ENCODE data around the gene TEX9. TPM values are rescaled to one million over a fixed set of nuclear protein-coding genes. Genes with fewer than 3 reads are reported as not detected.

Gene TEX9
- total RNA-seq, 5 donors from 2014 or later (not counting 1 experiment from before 2014, with no cell fraction given): 1.5 to 2.7 (median 1.9) TPM

DNA sequence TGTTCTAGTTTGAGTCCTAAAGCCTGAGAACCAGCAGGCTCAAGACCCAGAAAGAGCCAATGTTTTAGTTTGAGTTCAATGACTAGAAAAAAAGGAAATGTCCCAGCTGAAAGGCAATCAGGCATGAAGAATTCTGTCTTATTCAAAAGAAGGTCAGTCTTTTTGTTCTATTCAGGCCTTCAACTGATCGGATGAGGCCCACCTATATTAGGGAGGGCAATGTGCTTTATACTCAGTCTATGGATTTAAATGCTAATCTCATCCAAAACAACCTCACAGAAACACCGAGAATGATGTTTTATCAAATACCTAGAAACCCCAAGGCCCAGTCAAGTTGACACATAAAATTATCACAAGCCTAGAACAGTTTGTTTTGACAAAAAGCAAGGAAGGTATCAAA, 95.7 kb downstream of the TEX9 start:
- H3K9me3 Mint-ChIP-seq: peaks cover 0 to 3% (median 0%) of the 10 kb centered on the region in 3 donors
- no peak overlapping the region for H3K27ac Mint-ChIP-seq
- no peak for ATAC-seq (replicated peaks in 1 of 4)
- no peaks in the 10 kb centered on the region for H3K36me3 Mint-ChIP-seq
- no peaks in the 10 kb centered on the region for H3K9me3 ChIP-seq
- H3K27me3 ChIP-seq (replicated peaks in 1 of 2; ENCODE audit: control insufficient read depth in 2 of 2, extremely low read depth in 1 of 2, insufficient read depth in 2 of 2, low read length in 1 of 2): peaks cover 0 to 16% of the 10 kb centered on the region in 2 experiments
- peaks cover 8 to 12% of the 10 kb centered on the region in 2 experiments for H3K4me1 ChIP-seq (ENCODE audit: control insufficient read depth in 1 of 2, extremely low read depth in 1 of 2, insufficient read depth in 2 of 2, low read length in 2 of 2)
- ChIA-PET CTCF (no interaction called here), POLR2A (interaction anchor here in 1 of 2 donors (0.7 kb wide), 1 partner anchor 227 kb away, joined by 4 read pairs; no protein-coding TSS in a partner anchor)
- WGBS (ENCODE audit: insufficient coverage): no CpG with 5 or more reads among the region's 2 CpGs
- no peak overlapping the region for H3K4me3 Mint-ChIP-seq
- DNase-seq: no peak
- peaks cover 12 to 15% (median 14%) of the 10 kb centered on the region in 3 donors for H3K4me1 Mint-ChIP-seq
- peaks cover 26 to 27% of the 10 kb centered on the region in 2 donors for H3K27me3 Mint-ChIP-seq
- H3K36me3 ChIP-seq (ENCODE audit: control insufficient read depth in 2 of 2, extremely low read depth in 1 of 2, insufficient read depth in 1 of 2, low read length in 1 of 2): no peaks in the 10 kb centered on the region
- no peak overlapping the region for H3K27ac ChIP-seq (ENCODE audit: low read length)
- no peak overlapping the region for H3K4me3 ChIP-seq (ENCODE audit: control insufficient read depth in 1 of 2, extremely low read depth in 1 of 2, low read length in 1 of 2)

DNA sequence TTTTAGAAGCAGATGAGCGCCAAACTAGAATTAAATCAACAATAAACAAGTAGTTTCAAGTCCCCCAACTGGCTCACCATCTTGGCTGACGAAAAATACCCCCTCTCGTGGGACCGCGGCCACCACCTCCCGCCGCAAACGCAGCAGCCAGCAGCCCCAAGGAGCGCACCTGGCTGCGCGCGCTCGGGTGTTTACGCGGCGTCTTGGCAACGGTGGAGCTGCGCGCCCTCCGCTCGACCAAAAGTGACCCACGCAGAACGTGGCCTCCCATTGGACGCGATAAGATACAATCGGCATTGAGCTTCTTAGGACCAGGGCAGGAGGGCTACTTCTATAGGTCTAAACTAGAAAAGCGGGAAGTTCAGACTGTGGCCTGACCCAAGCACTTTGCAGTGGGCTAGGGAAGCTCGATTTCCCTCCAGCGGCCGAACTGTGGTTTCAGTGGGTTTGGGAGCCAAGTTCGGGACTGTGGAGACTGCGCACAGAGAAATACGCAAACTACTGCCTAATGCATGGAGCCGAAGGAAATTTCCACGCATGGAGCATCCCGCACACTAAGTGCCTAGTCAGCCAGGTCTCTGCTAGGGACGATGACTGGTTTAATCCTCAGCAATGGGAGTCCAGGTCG, 99.8 kb downstream of the TEX9 start, which contains the start of gene MNS1:
Gene MNS1 (minus strand): TSS at position 245 of the 628 bp plus-strand sequence. CDS start 165 bp downstream, at position 80.
- H3K4me3 ChIP-seq (ENCODE audit: control insufficient read depth in 1 of 2, extremely low read depth in 1 of 2, low read length in 1 of 2): peak within 1 kb of the TSS; percentile 20 to 89
- ChIA-PET POLR2A (no interaction called here), CTCF (no interaction called here)
- Mint-ChIP-seq H3K27me3 (peaks cover 21 to 25% of the 10 kb centered on the region in 2 donors), H3K27ac (no peak within 1 kb of the TSS), H3K4me3 (peak within 1 kb of the TSS; percentile 74 to 80 (median 77)), H3K9me3 (no peaks in the 10 kb centered on the region), H3K4me1 (peaks cover 27 to 34% (median 32%) of the 10 kb centered on the region in 3 donors), H3K36me3 (no peaks in the 10 kb centered on the region)
- H3K27me3 ChIP-seq (replicated peaks in 1 of 2; ENCODE audit: control insufficient read depth in 2 of 2, extremely low read depth in 1 of 2, insufficient read depth in 2 of 2, low read length in 1 of 2): peaks cover 0 to 13% of the 10 kb centered on the region in 2 experiments
- no peaks in the 10 kb centered on the region for H3K36me3 ChIP-seq (ENCODE audit: control insufficient read depth in 2 of 2, extremely low read depth in 1 of 2, insufficient read depth in 1 of 2, low read length in 1 of 2)
- peak in 34 of 35 experiments; percentile 18 to 76 (median 50) for DNase-seq
- peaks cover 12 to 14% of the 10 kb centered on the region in 2 experiments for H3K4me1 ChIP-seq (ENCODE audit: control insufficient read depth in 1 of 2, extremely low read depth in 1 of 2, insufficient read depth in 2 of 2, low read length in 2 of 2)
- H3K9me3 ChIP-seq: no peaks in the 10 kb centered on the region
- peak; percentile 54 to 97 (median 74) for ATAC-seq (replicated peaks in 1 of 4)
- no peak within 1 kb of the TSS for H3K27ac ChIP-seq (ENCODE audit: low read length)
- WGBS (ENCODE audit: insufficient coverage): 5% methylated on average over 36 of the region's 38 CpGs

DNA sequence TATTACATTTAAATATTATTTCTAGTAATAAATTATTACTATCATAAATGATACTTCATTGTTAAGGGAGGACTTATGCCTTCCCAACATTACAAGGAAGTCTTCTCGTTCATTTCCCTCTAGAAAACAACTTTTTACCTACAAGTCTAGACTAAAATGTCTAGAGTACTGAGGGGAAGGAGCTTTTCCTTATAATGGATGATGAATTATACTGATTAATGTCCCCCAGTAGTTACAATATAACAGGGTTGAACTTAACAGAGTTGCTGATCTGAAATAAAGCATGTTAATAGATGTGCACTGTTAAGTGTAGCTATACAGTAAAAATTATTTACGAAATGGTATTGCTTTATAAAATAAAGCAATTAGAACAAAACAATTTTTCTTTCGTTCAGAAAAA, 102.4 kb downstream of the TEX9 start:
- no peaks in the 10 kb centered on the region for H3K36me3 ChIP-seq (ENCODE audit: control insufficient read depth in 2 of 2, extremely low read depth in 1 of 2, insufficient read depth in 1 of 2, low read length in 1 of 2)
- peaks cover 0 to 13% of the 10 kb centered on the region in 2 experiments for H3K27me3 ChIP-seq (replicated peaks in 1 of 2; ENCODE audit: control insufficient read depth in 2 of 2, extremely low read depth in 1 of 2, insufficient read depth in 2 of 2, low read length in 1 of 2)
- Mint-ChIP-seq H3K27me3 (peaks cover 16 to 21% of the 10 kb centered on the region in 2 donors), H3K27ac (no peak overlapping the region), H3K9me3 (no peaks in the 10 kb centered on the region), H3K36me3 (no peaks in the 10 kb centered on the region), H3K4me3 (peak overlapping the region in 1 of 3 donors; percentile 67), H3K4me1 (peaks cover 27 to 34% (median 32%) of the 10 kb centered on the region in 3 donors)
- ChIA-PET POLR2A (no interaction called here), CTCF (no interaction called here)
- H3K27ac ChIP-seq (ENCODE audit: low read length): no peak overlapping the region
- 80% methylated on average over 1 of the region's 3 CpGs for WGBS (ENCODE audit: insufficient coverage)
- H3K4me1 ChIP-seq (ENCODE audit: control insufficient read depth in 1 of 2, extremely low read depth in 1 of 2, insufficient read depth in 2 of 2, low read length in 2 of 2): peaks cover 12 to 14% of the 10 kb centered on the region in 2 experiments
- DNase-seq (no peak), ATAC-seq (replicated peaks in 1 of 4) (no peak)
- H3K4me3 ChIP-seq (ENCODE audit: control insufficient read depth in 1 of 2, extremely low read depth in 1 of 2, low read length in 1 of 2): no peak overlapping the region
- H3K9me3 ChIP-seq: no peaks in the 10 kb centered on the region

GRCh38 chr15:56468401-56468800, 103.2 kb downstream of the TEX9 start:
- H3K27ac Mint-ChIP-seq: peak overlapping the region; percentile 33 to 80
- H3K27me3 ChIP-seq (replicated peaks in 1 of 2; ENCODE audit: control insufficient read depth in 2 of 2, extremely low read depth in 1 of 2, insufficient read depth in 2 of 2, low read length in 1 of 2): peaks cover 0 to 12% of the 10 kb centered on the region in 2 experiments
- no peak overlapping the region for H3K27ac ChIP-seq (ENCODE audit: low read length)
- H3K4me1 ChIP-seq (ENCODE audit: control insufficient read depth in 1 of 2, extremely low read depth in 1 of 2, insufficient read depth in 2 of 2, low read length in 2 of 2): peaks cover 12 to 14% of the 10 kb centered on the region in 2 experiments
- H3K9me3 Mint-ChIP-seq: no peaks in the 10 kb centered on the region
- POLR2A ChIA-PET: no interaction called here
- peaks cover 16 to 21% of the 10 kb centered on the region in 2 donors for H3K27me3 Mint-ChIP-seq
- peak overlapping the region; percentile 6 to 17 for H3K4me3 ChIP-seq (ENCODE audit: control insufficient read depth in 1 of 2, extremely low read depth in 1 of 2, low read length in 1 of 2)
- no CpG with 5 or more reads among the region's 2 CpGs for WGBS (ENCODE audit: insufficient coverage)
- DNase-seq: peak in 1 of 35 experiments; percentile 44
- no peaks in the 10 kb centered on the region for H3K36me3 Mint-ChIP-seq
- peaks cover 27 to 34% (median 32%) of the 10 kb centered on the region in 3 donors for H3K4me1 Mint-ChIP-seq
- H3K36me3 ChIP-seq (ENCODE audit: control insufficient read depth in 2 of 2, extremely low read depth in 1 of 2, insufficient read depth in 1 of 2, low read length in 1 of 2): no peaks in the 10 kb centered on the region
- no peaks in the 10 kb centered on the region for H3K9me3 ChIP-seq
- H3K4me3 Mint-ChIP-seq: peak overlapping the region; percentile 67 to 80 (median 77)
- CTCF ChIA-PET: interaction anchor here in 1 of 2 donors (1.3 kb wide), 1 partner anchor 23 kb away, joined by 3 read pairs; no protein-coding TSS in a partner anchor
- ATAC-seq (replicated peaks in 1 of 4): peak; percentile 22 to 72 (median 51)

DNA sequence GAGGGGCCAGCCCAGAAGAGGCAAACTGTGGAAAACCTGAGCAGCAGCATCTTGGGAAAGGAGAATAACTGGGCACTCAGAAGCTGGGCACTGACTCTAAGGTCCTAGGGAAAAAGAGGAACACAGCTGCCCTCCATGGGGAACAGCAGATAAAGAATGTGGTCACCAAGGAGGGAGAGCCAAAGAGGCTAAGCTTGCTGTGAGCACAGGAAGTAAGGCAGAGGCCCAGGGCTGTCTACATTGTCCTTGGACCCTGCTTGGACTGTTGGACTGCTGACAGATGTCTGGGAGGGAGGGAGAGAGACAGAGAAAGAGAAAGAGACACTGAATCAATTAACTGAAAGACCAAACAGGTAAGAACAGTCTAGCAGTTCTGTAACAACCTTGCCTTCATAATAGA, 104.3 kb downstream of the TEX9 start:
- H3K4me1 ChIP-seq (ENCODE audit: control insufficient read depth in 1 of 2, extremely low read depth in 1 of 2, insufficient read depth in 2 of 2, low read length in 2 of 2): peaks cover 10 to 12% of the 10 kb centered on the region in 2 experiments
- Mint-ChIP-seq H3K4me3 (no peak overlapping the region), H3K27me3 (peaks cover 12 to 14% of the 10 kb centered on the region in 2 donors), H3K4me1 (peaks cover 25 to 32% (median 27%) of the 10 kb centered on the region in 3 donors), H3K27ac (no peak overlapping the region), H3K36me3 (no peaks in the 10 kb centered on the region), H3K9me3 (no peaks in the 10 kb centered on the region)
- no peak for DNase-seq
- ChIA-PET POLR2A (no interaction called here), CTCF (no interaction called here)
- H3K4me3 ChIP-seq (ENCODE audit: control insufficient read depth in 1 of 2, extremely low read depth in 1 of 2, low read length in 1 of 2): no peak overlapping the region
- no peak for ATAC-seq (replicated peaks in 1 of 4)
- H3K36me3 ChIP-seq (ENCODE audit: control insufficient read depth in 2 of 2, extremely low read depth in 1 of 2, insufficient read depth in 1 of 2, low read length in 1 of 2): no peaks in the 10 kb centered on the region
- peaks cover 0 to 7% of the 10 kb centered on the region in 2 experiments for H3K27me3 ChIP-seq (replicated peaks in 1 of 2; ENCODE audit: control insufficient read depth in 2 of 2, extremely low read depth in 1 of 2, insufficient read depth in 2 of 2, low read length in 1 of 2)
- H3K27ac ChIP-seq (ENCODE audit: low read length): no peak overlapping the region
- no peaks in the 10 kb centered on the region for H3K9me3 ChIP-seq

DNA sequence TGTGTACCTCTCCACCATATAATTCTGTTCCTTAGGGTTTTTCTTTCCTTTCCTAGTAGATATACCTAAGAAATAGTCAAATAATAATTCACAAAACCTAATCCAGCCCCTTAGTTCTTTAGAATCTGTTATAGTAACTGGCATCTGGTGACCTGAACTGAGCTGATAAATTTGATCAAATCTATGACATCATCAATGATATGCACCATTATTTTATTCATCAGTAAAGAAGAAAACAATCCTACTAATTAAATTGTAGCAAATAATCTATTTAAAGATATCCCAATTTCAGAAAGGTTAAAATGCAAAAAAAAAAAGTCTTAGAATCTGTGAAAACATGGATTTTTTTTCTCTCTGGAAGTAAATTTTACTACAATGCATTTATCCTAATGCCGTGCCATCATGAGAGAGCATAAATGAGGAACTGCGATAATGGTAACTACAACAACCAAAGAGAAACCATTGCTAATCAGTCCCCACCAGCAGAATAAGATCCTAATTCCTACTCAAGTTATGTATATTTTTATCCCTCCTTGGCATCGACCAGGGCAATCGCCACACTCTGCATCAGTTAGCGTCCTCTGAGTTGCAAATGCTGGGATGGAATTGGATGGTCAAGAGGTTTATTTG, 106.3 kb downstream of the TEX9 start:
- no peaks in the 10 kb centered on the region for H3K9me3 Mint-ChIP-seq
- H3K4me1 ChIP-seq (ENCODE audit: control insufficient read depth in 1 of 2, extremely low read depth in 1 of 2, insufficient read depth in 2 of 2, low read length in 2 of 2): peaks cover 2 to 5% of the 10 kb centered on the region in 2 experiments
- POLR2A ChIA-PET: interaction anchor here in 1 of 2 donors (0.7 kb wide), 1 partner anchor 160 kb away, joined by 3 read pairs; no protein-coding TSS in a partner anchor
- ATAC-seq (replicated peaks in 1 of 4) (no peak), DNase-seq (no peak)
- no peaks in the 10 kb centered on the region for H3K27me3 Mint-ChIP-seq
- H3K4me1 Mint-ChIP-seq: peaks cover 10 to 18% (median 18%) of the 10 kb centered on the region in 3 donors
- CTCF ChIA-PET: no interaction called here
- H3K27ac ChIP-seq (ENCODE audit: low read length): no peak overlapping the region
- no peaks in the 10 kb centered on the region for H3K9me3 ChIP-seq
- H3K36me3 ChIP-seq (ENCODE audit: control insufficient read depth in 2 of 2, extremely low read depth in 1 of 2, insufficient read depth in 1 of 2, low read length in 1 of 2): no peaks in the 10 kb centered on the region
- no peak overlapping the region for H3K4me3 ChIP-seq (ENCODE audit: control insufficient read depth in 1 of 2, extremely low read depth in 1 of 2, low read length in 1 of 2)
- no peak overlapping the region for H3K4me3 Mint-ChIP-seq
- no peak overlapping the region for H3K27ac Mint-ChIP-seq
- no CpG with 5 or more reads among the region's 5 CpGs for WGBS (ENCODE audit: insufficient coverage)
- H3K27me3 ChIP-seq (replicated peaks in 1 of 2; ENCODE audit: control insufficient read depth in 2 of 2, extremely low read depth in 1 of 2, insufficient read depth in 2 of 2, low read length in 1 of 2): no peaks in the 10 kb centered on the region
- no peaks in the 10 kb centered on the region for H3K36me3 Mint-ChIP-seq

All from T-cell (primary cell).